ENCODE measurements around the gene PARVA. TPM values are rescaled to one million over a fixed set of nuclear protein-coding genes. Genes with fewer than 3 reads are reported as not detected.

PARVA gene
- total RNA-seq, 2 donors from 2014 or later: 32.0 to 33.7 TPM

DNA sequence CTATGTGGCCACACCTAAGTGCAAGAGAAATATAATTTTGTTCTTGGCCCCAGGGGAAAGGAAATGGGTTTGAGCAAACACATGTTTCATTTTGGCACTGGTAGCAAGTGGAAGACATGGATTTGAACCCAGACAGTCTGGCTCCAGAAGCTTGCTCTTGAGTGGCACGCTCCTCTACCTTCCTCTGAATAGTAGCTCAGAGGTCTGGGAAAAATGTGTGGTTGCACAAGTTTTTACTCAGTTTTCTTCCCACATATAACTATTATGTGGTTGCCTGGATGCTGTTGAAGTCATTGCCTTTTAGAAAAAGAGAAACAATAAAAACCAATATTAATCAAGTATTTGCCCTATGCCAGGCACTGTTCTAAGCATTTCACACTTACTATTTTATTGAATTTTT lies 16.3 kb downstream of the PARVA start:
- H3K27ac ChIP-seq: no peak overlapping the region

DNA sequence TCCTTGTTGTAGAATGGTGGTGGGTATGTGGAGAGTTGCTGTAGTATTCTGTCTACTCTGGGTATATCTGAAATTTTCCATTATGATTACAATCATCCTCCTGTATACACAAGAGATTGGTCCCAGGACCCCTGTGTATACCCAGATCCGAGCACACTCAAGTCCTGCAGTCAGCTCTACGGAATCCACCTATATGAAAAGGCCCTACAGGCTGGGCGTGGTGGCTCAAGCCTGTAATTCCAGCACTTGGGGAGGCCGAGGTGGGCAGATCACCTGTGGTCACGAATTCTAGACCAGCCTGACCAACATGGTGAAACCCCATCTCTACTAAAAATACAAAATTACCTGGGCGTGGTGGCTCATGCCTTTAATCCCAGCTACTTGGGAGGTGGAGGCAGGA lies 17.2 kb downstream of the PARVA start:
- H3K4me3 ChIP-seq: no peak overlapping the region
- ATAC-seq (no peak), DNase-seq (no peak)
- intact Hi-C loops (cut with DNase I): no loop called here
- no peak overlapping the region for H3K27ac ChIP-seq
- no peaks in the 10 kb centered on the region for H3K36me3 ChIP-seq (replicated peaks in 1 of 2; ENCODE audit: insufficient read depth in 1 of 2, low read depth in 2 of 2)
- no peaks in the 10 kb centered on the region for H3K9me3 ChIP-seq
- H3K4me1 ChIP-seq: peaks cover 49% of the 10 kb centered on the region
- TF ChIP-seq POLR2A (IDR thresholded peaks at IDR 0.05): no peak
- TF ChIP-seq, protein P1, sequence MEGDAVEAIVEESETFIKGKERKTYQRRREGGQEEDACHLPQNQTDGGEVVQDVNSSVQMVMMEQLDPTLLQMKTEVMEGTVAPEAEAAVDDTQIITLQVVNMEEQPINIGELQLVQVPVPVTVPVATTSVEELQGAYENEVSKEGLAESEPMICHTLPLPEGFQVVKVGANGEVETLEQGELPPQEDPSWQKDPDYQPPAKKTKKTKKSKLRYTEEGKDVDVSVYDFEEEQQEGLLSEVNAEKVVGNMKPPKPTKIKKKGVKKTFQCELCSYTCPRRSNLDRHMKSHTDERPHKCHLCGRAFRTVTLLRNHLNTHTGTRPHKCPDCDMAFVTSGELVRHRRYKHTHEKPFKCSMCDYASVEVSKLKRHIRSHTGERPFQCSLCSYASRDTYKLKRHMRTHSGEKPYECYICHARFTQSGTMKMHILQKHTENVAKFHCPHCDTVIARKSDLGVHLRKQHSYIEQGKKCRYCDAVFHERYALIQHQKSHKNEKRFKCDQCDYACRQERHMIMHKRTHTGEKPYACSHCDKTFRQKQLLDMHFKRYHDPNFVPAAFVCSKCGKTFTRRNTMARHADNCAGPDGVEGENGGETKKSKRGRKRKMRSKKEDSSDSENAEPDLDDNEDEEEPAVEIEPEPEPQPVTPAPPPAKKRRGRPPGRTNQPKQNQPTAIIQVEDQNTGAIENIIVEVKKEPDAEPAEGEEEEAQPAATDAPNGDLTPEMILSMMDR (IDR thresholded peaks at IDR 0.05): no peak
- no peaks in the 10 kb centered on the region for H3K27me3 ChIP-seq
- WGBS, 2 donors: 95 to 100% methylated on average over 6 of the region's 6 CpGs

More for the DNA sequence above, 16.3 kb downstream of the PARVA start:
- ATAC-seq (no peak), DNase-seq (no peak)
- 95 to 100% methylated on average over 1 of the region's 1 CpG for WGBS, 2 donors
- Histone ChIP-seq H3K4me1 (peaks cover 51% of the 10 kb centered on the region), H3K9me3 (no peaks in the 10 kb centered on the region), H3K4me3 (no peak overlapping the region), H3K27me3 (no peaks in the 10 kb centered on the region), H3K36me3 (replicated peaks in 1 of 2; ENCODE audit: insufficient read depth in 1 of 2, low read depth in 2 of 2) (no peaks in the 10 kb centered on the region)
- TF ChIP-seq, protein P1 (IDR thresholded peaks at IDR 0.05): no peak
- intact Hi-C loops (cut with DNase I): no loop called here

DNA sequence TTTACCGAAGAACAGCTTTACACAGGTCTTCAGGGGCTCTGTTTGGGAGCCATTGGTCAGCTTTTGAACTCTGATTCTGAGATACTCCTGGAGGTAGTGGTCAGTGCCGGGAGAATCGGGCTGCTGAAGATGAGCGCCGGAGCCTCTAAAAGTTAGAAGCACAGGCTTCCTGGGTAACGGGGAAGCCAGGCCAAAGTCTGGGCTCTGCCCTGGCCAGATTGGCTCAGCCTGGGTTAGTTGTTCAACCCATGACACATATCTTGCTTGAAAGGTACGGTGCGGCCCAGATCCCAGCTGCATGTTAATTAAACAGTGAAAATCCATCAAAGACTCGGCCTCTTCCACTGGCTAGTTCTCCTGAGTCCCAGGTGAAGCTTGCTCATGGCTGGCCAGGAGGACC lies 18.0 kb downstream of the PARVA start:
- DNase-seq (peak in 1 of 4 donors; percentile 44), ATAC-seq (no peak)
- no peaks in the 10 kb centered on the region for H3K36me3 ChIP-seq (replicated peaks in 1 of 2; ENCODE audit: insufficient read depth in 1 of 2, low read depth in 2 of 2)
- 86 to 89% methylated on average over 9 of the region's 9 CpGs for WGBS, 2 donors
- no peak overlapping the region for H3K4me3 ChIP-seq
- intact Hi-C loops (cut with DNase I): no loop called here
- H3K27me3 ChIP-seq: no peaks in the 10 kb centered on the region
- no peak overlapping the region for H3K27ac ChIP-seq
- H3K4me1 ChIP-seq: peaks cover 41% of the 10 kb centered on the region
- TF ChIP-seq, protein P1 (IDR thresholded peaks at IDR 0.05): no peak
- no peak for TF ChIP-seq POLR2A (IDR thresholded peaks at IDR 0.05)
- H3K9me3 ChIP-seq: no peaks in the 10 kb centered on the region

DNA sequence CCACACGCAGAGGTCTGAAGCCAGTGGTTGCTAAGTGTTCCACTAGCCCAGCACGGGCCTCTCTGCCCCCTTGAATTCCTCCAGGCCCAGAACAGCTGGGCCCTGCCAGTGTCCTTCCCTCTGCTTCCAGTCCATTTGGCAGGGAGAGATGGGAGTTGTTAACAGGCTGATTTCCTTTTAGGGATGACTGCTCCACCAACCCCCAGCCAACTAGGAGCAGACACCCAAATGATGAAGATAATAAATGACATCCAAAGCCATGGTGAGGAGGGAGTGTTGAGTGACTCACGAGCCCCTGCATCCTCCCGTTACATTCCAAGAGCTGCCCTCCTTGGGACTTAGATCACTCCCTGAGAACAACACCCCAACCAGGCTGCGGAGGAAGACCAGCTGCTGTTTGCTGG lies 20.6 kb downstream of the PARVA start:
- DNase-seq: peak in 1 of 4 donors; percentile 31
- intact Hi-C loops (cut with DNase I): no loop called here
- H3K4me1 ChIP-seq: peaks cover 45% of the 10 kb centered on the region
- no peaks in the 10 kb centered on the region for H3K9me3 ChIP-seq
- no peak overlapping the region for H3K4me3 ChIP-seq
- peak overlapping the region in 1 of 4 donors; percentile 0 for H3K27ac ChIP-seq
- WGBS, 2 donors: 61 to 68% methylated on average over 2 to 5 of the region's 5 CpGs
- peak; percentile 52 for ATAC-seq
- H3K27me3 ChIP-seq: no peaks in the 10 kb centered on the region
- TF ChIP-seq POLR2A (IDR thresholded peaks at IDR 0.05): no peak
- TF ChIP-seq, protein P1 (IDR thresholded peaks at IDR 0.05): no peak
- H3K36me3 ChIP-seq (replicated peaks in 1 of 2; ENCODE audit: insufficient read depth in 1 of 2, low read depth in 2 of 2): no peaks in the 10 kb centered on the region

DNA sequence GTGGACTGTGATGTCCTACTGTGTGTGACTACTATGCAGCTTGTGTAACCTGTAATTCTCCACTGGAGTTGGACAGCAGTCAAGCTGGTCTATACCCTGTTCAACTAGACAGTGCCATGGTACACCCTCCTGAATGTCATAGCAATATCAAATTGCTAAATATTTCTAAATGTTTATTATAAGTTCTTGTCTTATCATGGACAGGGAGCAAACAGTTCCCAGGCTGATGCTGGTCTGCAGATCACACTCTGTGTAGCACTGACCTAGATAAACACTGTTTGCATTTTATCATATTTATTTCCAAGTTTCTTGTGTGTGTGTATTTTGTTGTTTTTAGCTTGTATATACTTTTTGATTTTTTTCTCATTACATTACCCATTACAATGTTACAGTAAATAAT lies 22.0 kb downstream of the PARVA start:
- ATAC-seq: no peak
- H3K27ac ChIP-seq: no peak overlapping the region

More for the DNA sequence above, 22.0 kb downstream of the PARVA start:
- intact Hi-C loops (cut with DNase I): no loop called here
- TF ChIP-seq, protein P1 (IDR thresholded peaks at IDR 0.05): no peak
- TF ChIP-seq POLR2A (IDR thresholded peaks at IDR 0.05): no peak
- no peaks in the 10 kb centered on the region for H3K36me3 ChIP-seq (replicated peaks in 1 of 2; ENCODE audit: insufficient read depth in 1 of 2, low read depth in 2 of 2)
- H3K4me1 ChIP-seq: peaks cover 59% of the 10 kb centered on the region
- H3K27me3 ChIP-seq: no peaks in the 10 kb centered on the region
- no peaks in the 10 kb centered on the region for H3K9me3 ChIP-seq
- DNase-seq: no peak
- H3K4me3 ChIP-seq: no peak overlapping the region

Data from body of pancreas (tissue), 4 donors.